K562 (cell line): ENCODE data around the gene SLC6A20. TPM values are rescaled to one million over a fixed set of nuclear protein-coding genes. Genes with fewer than 3 reads are reported as not detected.
A peak's percentile ranks its signal among the peaks of the same experiment; 100 is the strongest.

Source experiments
- AFF1 ChIP-seq, 2 experiments: fragments of 450-650 bp; IDR thresholded peaks; 2 replicates each; pipeline ENCODE4 v1.6.1; 2018; ENCODE audit warnings: mild to moderate bottlenecking in 2 of 2, low read depth in 1 of 2; ENCODE audit not compliant: partially characterized antibody in 2 of 2
- ARID1B ChIP-seq: fragments of 450-650 bp; IDR thresholded peaks from 2 replicates; pipeline ENCODE4 v1.6.1; 2016; ENCODE audit warnings: antibody characterized with exemption, mild to moderate bottlenecking, inconsistent platforms
- EP300 ChIP-seq: IDR thresholded peaks from 2 replicates; pipeline ENCODE4 v1.6.1; 2012; ENCODE audit warnings: low read length, improper control_type of control experiment
- RREB1 ChIP-seq: fragments of 250-450 bp; sonication (Bioruptor Pico); IDR thresholded peaks from 2 replicates; pipeline ENCODE4 v1.4.0; 2020
- ZNF318 ChIP-seq, 2 experiments: fragments of 450-650 bp; IDR thresholded peaks; 2 replicates each; pipeline ENCODE4 v1.6.1; 2016; ENCODE audit warnings: mild to moderate bottlenecking in 2 of 2, borderline replicate concordance in 1 of 2, low read depth in 1 of 2, moderate library complexity in 1 of 2
- ZNF431 ChIP-seq: sonication (generic); formaldehyde crosslinking; IDR thresholded peaks from 2 replicates; pipeline ENCODE4 v1.8.0; 2022; ENCODE audit warnings: mild to moderate bottlenecking, missing genetic modification reagents
- ZNF551 ChIP-seq: fragments of 250-450 bp; sonication (Bioruptor Pico); IDR thresholded peaks from 2 replicates; pipeline ENCODE4 v1.5.0; 2021; ENCODE audit warnings: mild to moderate bottlenecking, moderate library complexity
- polyA plus RNA-seq, 8 experiments: library from polyadenylated mRNA; depleted of rRNA in 4 of 8; stranded (reverse) in 5 of 8; unstranded in 3 of 8; fragments of >200 nt; fragmentation: Nextera tagmentation in 2 of 8; fragmentation: Illumina TruSeq in 1 of 8; extraction: Ambion mirVana in 2 of 8; extraction: Trizol in 1 of 8; gene quantifications; 2 replicates each; pipeline versions ENCODE4 v1.2.1 to v1.2.3, GENCODE V29; 2011 to 2014; ENCODE audit warnings: inconsistent platforms in 1 of 8, missing spikeins in 1 of 8
- total RNA-seq, 7 experiments: library from RNA; depleted of rRNA in 6 of 7; stranded (reverse); fragments of >200 nt in 6 of 7; fragmentation: Illumina TruSeq in 2 of 7; extraction: Trizol in 2 of 7; gene quantifications; 2 replicates each; pipeline versions ENCODE4 v1.2.1 to v1.2.3, GENCODE V29; 2011 to 2021; ENCODE audit warnings: low replicate concordance in 1 of 7

Gene SLC6A20
- total and polyA plus RNA-seq, 9 of the 15 experiments (the other 6 are each of a cell fraction or from before 2014, with no cell fraction given): not detected

GRCh38 chr3:45841757-45842491, 45.6 kb upstream of the SLC6A20 start, which contains the start of gene LZTFL1 (continued):
- TF ChIP-seq ZNF318 (IDR thresholded peaks at IDR 0.05; ENCODE audit: borderline replicate concordance in 1 of 2, low read depth in 1 of 2) (no peak), ZNF431 (peak; percentile 62; the same call in 1 of the 2 replicates), EP300 (no peak; the same call in 1 of the 2 replicates), AFF1 (IDR thresholded peaks at IDR 0.05; ENCODE audit: low read depth in 1 of 2, partially characterized antibody in 2 of 2) (no peak), RREB1 (CRISPR knock-in tag) (peak; percentile 40; the same call in 1 of the 2 replicates), ARID1B (peak; percentile 36), ZNF551 (CRISPR knock-in tag) (no peak)
